ENCODE measurements around the gene HMGB4. TPM values are rescaled to one million over a fixed set of nuclear protein-coding genes. Genes with fewer than 3 reads are reported as not detected.

The HMGB4 gene
- total and polyA plus RNA-seq, 2 of the 4 experiments (the other 2 are of a cell fraction) = not detected

GRCh38 chr1:33895976-33896375 is 32.1 kb downstream of the HMGB4 start:
- Histone ChIP-seq H2BK120ac (ENCODE audit: low read depth, low read length) (no peak overlapping the region), H3K4me2 (ENCODE audit: low read depth, low read length) (no peak overlapping the region), H2BK15ac (ENCODE audit: low read depth, low read length) (no peak overlapping the region), H2BK20ac (ENCODE audit: low read depth, low read length) (no peak overlapping the region), H2AK9ac (replicated peaks; ENCODE audit: low read depth, low read length, poor library complexity) (no peak overlapping the region), H3K4me1 (ENCODE audit: control insufficient read depth, insufficient read depth, low read length) (no peaks in the 10 kb centered on the region; the same call in 1 of the 2 replicates), H3K27ac (ENCODE audit: insufficient read depth, low read length) (no peak overlapping the region), H3K14ac (replicated peaks; ENCODE audit: low read depth, low read length) (no peak overlapping the region), H4K91ac (ENCODE audit: insufficient read depth, low read depth, low read length) (no peak overlapping the region), H3K79me1 (ENCODE audit: low read depth in 1 of 2, low read length in 2 of 2) (no peaks in the 10 kb centered on the region), H3K56ac (ENCODE audit: extremely low read depth, insufficient read depth, low read length) (no peak overlapping the region), H2AK5ac (ENCODE audit: low read depth, low read length) (no peak overlapping the region), H3K9me1 (ENCODE audit: insufficient read depth, low read length) (no peaks in the 10 kb centered on the region), H3K9ac (ENCODE audit: low read depth, low read length) (no peak overlapping the region), H4K8ac (ENCODE audit: low read depth in 2 of 2, low read length in 2 of 2) (no peak overlapping the region), H2AFZ (replicated peaks; ENCODE audit: low read length, poor library complexity) (peak overlapping the region; percentile 32), H4K5ac (ENCODE audit: low read depth, low read length) (no peak overlapping the region), H3K18ac (ENCODE audit: low read depth, low read length) (no peak overlapping the region), H2BK5ac (ENCODE audit: low read depth, low read length, poor library complexity, severe bottlenecking) (no peak overlapping the region), H3K9me3 (ENCODE audit: control insufficient read depth, insufficient read depth, low read length) (peaks cover 38% of the 10 kb centered on the region), H3K23ac (ENCODE audit: low read depth, low read length) (no peak overlapping the region), H3K36me3 (ENCODE audit: control insufficient read depth, insufficient read depth, low read length) (no peaks in the 10 kb centered on the region), H4K20me1 (ENCODE audit: insufficient read depth, low read length) (no peaks in the 10 kb centered on the region), H3K27me3 (ENCODE audit: control insufficient read depth, insufficient read depth, low read length) (no peaks in the 10 kb centered on the region), H3K4ac (ENCODE audit: low read depth, low read length) (no peak overlapping the region), H3K4me3 (ENCODE audit: insufficient read depth, low read depth, low read length) (no peak overlapping the region)
- intact Hi-C loops (cut with micrococcal nuclease) = no loop called here
- TF ChIP-seq ELK1 (IDR thresholded peaks at IDR 0.05; ENCODE audit: borderline replicate concordance, low read depth, low read length) (no peak), POLR2A (IDR thresholded peaks at IDR 0.05; ENCODE audit: low read depth, low read length) (no peak), CHD1 (IDR thresholded peaks at IDR 0.05; ENCODE audit: low read depth, low read length) (no peak), CTCF (conservative IDR thresholded peaks at IDR 0.05; ENCODE audit: low read depth, low read length) (no peak), SMC3 (IDR thresholded peaks at IDR 0.05; ENCODE audit: low read depth, low read length) (no peak), RAD21 (IDR thresholded peaks at IDR 0.05; ENCODE audit: low read length) (no peak), BHLHE40 (IDR thresholded peaks at IDR 0.05; ENCODE audit: low read depth, low read length) (no peak), USF2 (IDR thresholded peaks at IDR 0.05; ENCODE audit: low read depth, low read length) (no peak), FOS (IDR thresholded peaks at IDR 0.05; ENCODE audit: low read depth, low read length) (no peak), RCOR1 (IDR thresholded peaks at IDR 0.05; ENCODE audit: insufficient replicate concordance, low read length) (no peak), RFX5 (IDR thresholded peaks at IDR 0.05; ENCODE audit: low read depth, low read length) (no peak), MXI1 (IDR thresholded peaks at IDR 0.05; ENCODE audit: borderline replicate concordance, low read depth, low read length) (no peak), NFE2L2 (IDR thresholded peaks at IDR 0.05; ENCODE audit: low read depth, low read length) (no peak), MAZ (IDR thresholded peaks at IDR 0.05; ENCODE audit: borderline replicate concordance, low read depth, low read length) (no peak), MAFK (IDR thresholded peaks at IDR 0.05; ENCODE audit: low read depth, low read length) (no peak), CEBPB (IDR thresholded peaks at IDR 0.05; ENCODE audit: low read depth, low read length) (no peak)
- CTCF ChIA-PET = no interaction called here
- BruUV-seq (replicated peaks) = no TSS peak
- in situ Hi-C loops (cut with MboI; ENCODE audit: low sequenced_read_pairs) = no loop called here
- DNase-seq (no peak), ATAC-seq (ENCODE audit: low read depth) (no peak)
- dilution Hi-C loops (cut with HindIII; ENCODE audit: low sequenced_read_pairs, unreplicated experiment) = no loop called here
- POLR2A ChIA-PET (ENCODE audit: unreplicated experiment) = no interaction called here
- WGBS, 2 experiments (ENCODE audit: extremely low coverage in 2 of 2, insufficient read length in 1 of 2) = no CpG with 5 or more reads among the region's 2 CpGs
